Measurements from ENCODE around the gene PAX1. TPM values are rescaled to one million over a fixed set of nuclear protein-coding genes. Genes with fewer than 3 reads are reported as not detected.

The PAX1 gene
- total RNA-seq, 2 experiments from 2014 or later: not detected

DNA sequence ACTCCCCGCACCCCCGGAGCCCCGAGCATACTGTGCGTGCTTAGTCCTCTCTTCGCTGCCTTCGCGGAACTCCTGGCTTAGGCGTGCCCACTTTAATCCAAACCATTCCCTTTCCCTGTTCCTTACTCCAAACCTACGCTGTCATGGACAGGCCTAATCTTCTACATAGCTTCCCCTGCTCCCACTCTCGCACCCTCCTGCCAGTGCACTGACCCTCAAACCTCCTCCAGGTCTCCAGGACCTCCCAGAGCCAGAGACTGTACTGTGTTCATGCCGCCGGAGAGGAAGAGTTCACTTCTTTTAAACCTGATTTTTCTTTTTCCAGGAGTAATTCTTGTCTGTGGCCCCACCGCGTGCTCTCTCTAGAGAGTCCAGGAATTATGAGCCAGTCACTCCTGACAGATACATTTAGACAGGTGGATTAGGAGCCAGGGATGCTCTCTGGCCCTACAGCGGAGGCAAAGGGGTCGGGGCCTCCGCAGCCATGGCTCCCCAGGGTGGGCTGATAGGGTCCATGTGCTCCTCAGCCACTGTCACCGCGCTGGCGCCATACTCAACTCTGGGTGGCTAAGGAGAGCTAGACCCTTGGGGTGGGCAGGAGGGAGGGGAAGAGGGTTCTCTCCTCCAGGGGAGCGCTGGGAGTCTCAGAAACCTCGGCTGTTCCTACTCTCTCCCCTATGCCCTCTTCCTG, 1.6 kb upstream of the PAX1 start:
- no peak for DNase-seq (ENCODE audit: low spot score)
- Histone ChIP-seq H3K27ac (ENCODE audit: low read depth, low read length, poor library complexity, severe bottlenecking) (no peak overlapping the region), H3K4me2 (ENCODE audit: low read length) (no peak overlapping the region), H3K9me3 (ENCODE audit: low read length) (no peaks in the 10 kb centered on the region), H3K36me3 (ENCODE audit: insufficient read depth, low read length) (no peaks in the 10 kb centered on the region), H3K9me2 (ENCODE audit: insufficient read depth, low read length) (no peaks in the 10 kb centered on the region), H3K4me1 (ENCODE audit: insufficient read depth, low read length, poor library complexity, severe bottlenecking) (no peaks in the 10 kb centered on the region), H2AFZ (ENCODE audit: low read length) (no peak overlapping the region), H3K4me3 (ENCODE audit: low read depth, low read length, poor library complexity, severe bottlenecking) (no peak overlapping the region), H3K79me2 (ENCODE audit: insufficient read depth, low read depth, low read length) (no peaks in the 10 kb centered on the region), H4K20me1 (ENCODE audit: insufficient read depth, low read length) (no peaks in the 10 kb centered on the region)
- TF ChIP-seq CTCF (conservative IDR thresholded peaks at IDR 0.05; ENCODE audit: low read length) (no peak), EZH2phosphoT487 (IDR thresholded peaks at IDR 0.05; ENCODE audit: borderline replicate concordance, low read depth, low read length) (no peak)
- intact Hi-C loops (cut with micrococcal nuclease; ENCODE audit: unreplicated experiment): no loop called here
- BruUV-seq (replicated peaks): no TSS peak
- POLR2A ChIA-PET: interaction anchor here (0.7 kb wide), 1 partner anchor 85 kb away, joined by 3 read pairs; no protein-coding TSS in a partner anchor
- CTCF ChIA-PET (ENCODE audit: unreplicated experiment): no interaction called here

GRCh38 chr20:21704408-21705385, 767 bp upstream of the PAX1 start:
- Histone ChIP-seq H2AFZ (ENCODE audit: low read length) (no peak overlapping the region), H3K79me2 (ENCODE audit: insufficient read depth, low read depth, low read length) (no peaks in the 10 kb centered on the region), H3K9me2 (ENCODE audit: insufficient read depth, low read length) (no peaks in the 10 kb centered on the region), H3K27ac (ENCODE audit: low read depth, low read length, poor library complexity, severe bottlenecking) (no peak overlapping the region), H3K36me3 (ENCODE audit: insufficient read depth, low read length) (no peaks in the 10 kb centered on the region), H3K9me3 (ENCODE audit: low read length) (no peaks in the 10 kb centered on the region), H3K4me1 (ENCODE audit: insufficient read depth, low read length, poor library complexity, severe bottlenecking) (no peaks in the 10 kb centered on the region), H3K4me2 (ENCODE audit: low read length) (no peak overlapping the region), H4K20me1 (ENCODE audit: insufficient read depth, low read length) (no peaks in the 10 kb centered on the region), H3K4me3 (ENCODE audit: low read depth, low read length, poor library complexity, severe bottlenecking) (no peak overlapping the region)
- intact Hi-C loops (cut with micrococcal nuclease; ENCODE audit: unreplicated experiment): no loop called here
- ChIA-PET POLR2A (no interaction called here), CTCF (ENCODE audit: unreplicated experiment) (no interaction called here)
- no TSS peak for BruUV-seq (replicated peaks)
- TF ChIP-seq EZH2phosphoT487 (IDR thresholded peaks at IDR 0.05; ENCODE audit: borderline replicate concordance, low read depth, low read length): no peak
- TF ChIP-seq CTCF (conservative IDR thresholded peaks at IDR 0.05; ENCODE audit: low read length): no peak
- DNase-seq (ENCODE audit: low spot score): no peak

All from OCI-LY7 (cell line).